ENCODE results near the gene GAS2L3. TPM values are rescaled to one million over a fixed set of nuclear protein-coding genes. Genes with fewer than 3 reads are reported as not detected.
"Not testable (repeated sequence)": the region's sequence is repeated elsewhere in the genome, so short reads cannot be mapped to it uniquely, and the experiment has no call there.

The GAS2L3 gene
- total and polyA plus RNA-seq, 4 experiments from 2014 or later, result 0.55 to 0.64 TPM; not detected in 2

DNA sequence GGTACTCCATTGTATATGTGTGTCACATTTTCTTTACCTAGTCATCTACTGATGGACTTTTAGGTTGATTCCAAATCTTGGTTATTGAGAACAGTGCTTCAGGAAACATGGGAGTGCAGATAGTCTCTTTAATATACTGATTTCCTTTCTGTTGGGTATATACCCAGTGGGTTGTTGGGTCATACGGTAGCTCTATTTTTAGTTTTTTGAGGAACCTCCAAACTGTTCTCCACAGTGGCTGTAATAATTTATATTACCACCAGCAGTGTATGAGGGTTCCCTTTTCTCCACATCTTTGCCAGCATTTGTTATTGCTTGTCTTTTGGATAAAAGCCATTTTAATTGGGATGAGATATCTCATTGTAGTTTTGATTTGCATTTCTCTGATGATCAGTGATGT is 29.5 kb downstream of the GAS2L3 start:
- H3K4me1 Mint-ChIP-seq; intact Hi-C loops (cut with micrococcal nuclease); H3K36me3 ChIP-seq (ENCODE audit: insufficient read depth, low read length); H3K27me3 Mint-ChIP-seq; H3K9me3 ChIP-seq (ENCODE audit: control insufficient read depth in 1 of 2, low read length in 2 of 2); H3K27ac ChIP-seq (ENCODE audit: low read depth, low read length); H3K27me3 ChIP-seq (ENCODE audit: insufficient read depth, low read length); H3K9me3 Mint-ChIP-seq; H3K4me1 ChIP-seq (ENCODE audit: insufficient read depth, low read length); H3K27ac Mint-ChIP-seq; H3K36me3 Mint-ChIP-seq; CTCF ChIA-PET (ENCODE audit: partially characterized antibody); H3K4me3 ChIP-seq (ENCODE audit: low read length in 2 of 2); POLR2A ChIA-PET (ENCODE audit: partially characterized antibody); H3K4me3 Mint-ChIP-seq; DNase-seq: not testable (repeated sequence)

- no peak overlapping the region for H3K4me3 ChIP-seq (ENCODE audit: low read length in 2 of 2)
- H3K36me3 ChIP-seq (ENCODE audit: insufficient read depth, low read length), result no peaks in the 10 kb centered on the region
- intact Hi-C loops (cut with micrococcal nuclease), result no loop called here
- no peaks in the 10 kb centered on the region for H3K27me3 ChIP-seq (ENCODE audit: insufficient read depth, low read length)
- Mint-ChIP-seq H3K9me3 (peaks cover 0 to 5% (median 2%) of the 10 kb centered on the region in 8 donors), H3K27me3 (peaks cover 0 to 2% of the 10 kb centered on the region in 2 donors), H3K4me3 (no peak overlapping the region), H3K27ac (no peak overlapping the region), H3K36me3 (no peaks in the 10 kb centered on the region), H3K4me1 (no peaks in the 10 kb centered on the region)
- no peaks in the 10 kb centered on the region for H3K4me1 ChIP-seq (ENCODE audit: insufficient read depth, low read length)
- no peaks in the 10 kb centered on the region for H3K9me3 ChIP-seq (ENCODE audit: control insufficient read depth in 1 of 2, low read length in 2 of 2)
- CTCF ChIA-PET (ENCODE audit: partially characterized antibody), result no interaction called here
- DNase-seq, result no peak
- H3K27ac ChIP-seq (ENCODE audit: low read depth, low read length), result no peak overlapping the region
- POLR2A ChIA-PET (ENCODE audit: partially characterized antibody), result no interaction called here
Observed at GRCh38 chr12:100608776-100609175, 35.3 kb downstream of the GAS2L3 start.

DNA sequence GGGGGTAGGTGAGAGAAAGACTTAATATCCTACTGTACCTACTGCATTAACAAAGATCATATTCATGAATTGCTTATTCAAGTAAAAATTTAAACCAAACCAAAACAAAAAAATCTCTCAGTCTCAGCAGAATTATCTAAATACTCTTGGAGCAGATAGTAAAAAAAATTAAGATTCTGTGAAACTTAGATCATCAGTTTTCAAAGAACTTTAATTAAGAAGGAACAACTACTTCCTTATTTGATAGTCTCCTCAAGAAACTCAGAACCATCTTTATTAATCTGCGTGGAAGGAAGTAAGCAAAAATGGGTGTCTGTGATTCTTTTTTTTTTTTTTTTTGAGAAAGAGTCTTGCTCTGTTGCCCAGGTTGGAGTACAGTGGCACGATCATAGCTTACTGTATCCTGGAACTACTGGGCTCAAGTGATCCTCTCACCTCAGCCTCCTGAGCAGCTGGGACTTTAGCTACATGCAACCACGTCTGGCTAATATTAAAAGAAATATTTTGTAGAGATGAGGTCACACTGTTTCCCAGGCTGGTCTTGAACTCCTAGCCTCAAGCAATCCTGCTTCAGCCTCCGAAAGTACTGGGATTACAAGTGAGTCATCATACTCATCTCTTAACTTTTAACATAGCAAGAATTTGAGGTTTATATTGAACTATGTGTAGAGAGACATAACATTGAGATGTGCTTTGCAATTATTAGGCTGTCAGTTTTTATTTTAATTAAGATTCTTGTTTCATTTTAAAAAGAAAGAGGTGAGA is 37.4 kb downstream of the GAS2L3 start:
- Histone ChIP-seq H3K27me3 (ENCODE audit: insufficient read depth, low read length) (no peaks in the 10 kb centered on the region), H3K36me3 (ENCODE audit: insufficient read depth, low read length) (no peaks in the 10 kb centered on the region), H3K4me3 (ENCODE audit: low read length in 2 of 2) (no peak overlapping the region), H3K27ac (ENCODE audit: low read depth, low read length) (no peak overlapping the region), H3K9me3 (ENCODE audit: control insufficient read depth in 1 of 2, low read length in 2 of 2) (no peaks in the 10 kb centered on the region), H3K4me1 (ENCODE audit: insufficient read depth, low read length) (no peaks in the 10 kb centered on the region)
- H3K4me1 Mint-ChIP-seq, result no peaks in the 10 kb centered on the region
- peaks cover 0 to 5% (median 0%) of the 10 kb centered on the region in 8 donors for H3K9me3 Mint-ChIP-seq
- H3K4me3 Mint-ChIP-seq, result no peak overlapping the region
- no peaks in the 10 kb centered on the region for H3K36me3 Mint-ChIP-seq
- POLR2A ChIA-PET (ENCODE audit: partially characterized antibody), result no interaction called here
- H3K27ac Mint-ChIP-seq, result no peak overlapping the region
- CTCF ChIA-PET (ENCODE audit: partially characterized antibody), result no interaction called here
- H3K27me3 Mint-ChIP-seq, result peaks cover 0 to 2% of the 10 kb centered on the region in 2 donors
- intact Hi-C loops (cut with micrococcal nuclease), result no loop called here
- no peak for DNase-seq

DNA sequence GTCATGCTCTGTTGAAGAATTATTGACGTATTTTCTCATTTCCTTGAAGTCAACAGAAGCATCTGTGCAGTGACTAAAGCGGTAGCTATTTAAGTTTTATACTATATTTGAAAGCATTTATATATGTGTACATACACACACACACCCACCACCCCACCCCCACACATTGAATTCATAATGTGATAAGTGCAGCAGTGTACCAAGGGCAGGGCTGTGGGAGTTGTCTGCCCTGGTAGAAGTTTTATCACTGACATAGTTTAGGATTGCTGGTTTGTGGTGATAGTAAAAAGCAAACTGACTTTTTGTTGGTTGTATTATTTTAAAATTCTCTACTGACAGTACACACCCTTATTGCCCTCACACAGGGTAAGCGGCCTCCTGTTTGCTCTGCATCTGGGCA is 39.1 kb downstream of the GAS2L3 start:
- peaks cover 0 to 2% of the 10 kb centered on the region in 2 donors for H3K27me3 Mint-ChIP-seq
- intact Hi-C loops (cut with micrococcal nuclease), result no loop called here
- no peak overlapping the region for H3K27ac ChIP-seq (ENCODE audit: low read depth, low read length)
- H3K36me3 ChIP-seq (ENCODE audit: insufficient read depth, low read length), result no peaks in the 10 kb centered on the region
- H3K4me3 ChIP-seq (ENCODE audit: low read length in 2 of 2), result no peak overlapping the region
- no peak for DNase-seq
- no peaks in the 10 kb centered on the region for H3K36me3 Mint-ChIP-seq
- H3K4me1 Mint-ChIP-seq, result no peaks in the 10 kb centered on the region
- H3K27me3 ChIP-seq (ENCODE audit: insufficient read depth, low read length), result no peaks in the 10 kb centered on the region
- ChIA-PET CTCF (ENCODE audit: partially characterized antibody) (no interaction called here), POLR2A (ENCODE audit: partially characterized antibody) (no interaction called here)
- H3K4me1 ChIP-seq (ENCODE audit: insufficient read depth, low read length), result no peaks in the 10 kb centered on the region
- no peaks in the 10 kb centered on the region for H3K9me3 ChIP-seq (ENCODE audit: control insufficient read depth in 1 of 2, low read length in 2 of 2)
- no peak overlapping the region for H3K27ac Mint-ChIP-seq
- H3K9me3 Mint-ChIP-seq, result peaks cover 0 to 4% (median 0%) of the 10 kb centered on the region in 8 donors
- H3K4me3 Mint-ChIP-seq, result no peak overlapping the region

DNA sequence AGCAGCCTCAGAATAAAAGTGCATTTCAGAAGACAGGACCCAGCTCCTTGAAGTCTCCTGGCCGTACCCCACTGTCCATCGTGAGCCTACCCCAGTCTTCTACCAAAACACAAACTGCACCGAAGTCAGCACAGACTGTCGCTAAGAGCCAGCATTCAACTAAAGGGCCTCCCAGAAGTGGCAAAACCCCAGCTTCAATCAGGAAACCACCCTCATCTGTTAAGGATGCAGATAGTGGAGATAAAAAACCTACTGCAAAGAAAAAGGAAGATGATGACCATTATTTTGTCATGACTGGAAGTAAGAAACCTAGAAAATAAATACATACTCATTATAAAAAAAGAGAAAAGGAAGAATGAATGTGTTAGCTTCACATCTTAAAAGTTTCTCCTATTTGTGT is 51.1 kb downstream of the GAS2L3 start:
- H3K4me3 Mint-ChIP-seq, result no peak overlapping the region
- ChIA-PET CTCF (ENCODE audit: partially characterized antibody) (no interaction called here), POLR2A (ENCODE audit: partially characterized antibody) (no interaction called here)
- no peak overlapping the region for H3K27ac Mint-ChIP-seq
- no peaks in the 10 kb centered on the region for H3K9me3 Mint-ChIP-seq
- no peaks in the 10 kb centered on the region for H3K4me1 Mint-ChIP-seq
- no peaks in the 10 kb centered on the region for H3K36me3 ChIP-seq (ENCODE audit: insufficient read depth, low read length)
- no peak overlapping the region for H3K27ac ChIP-seq (ENCODE audit: low read depth, low read length)
- DNase-seq, result no peak
- H3K4me3 ChIP-seq (ENCODE audit: low read length in 2 of 2), result no peak overlapping the region
- no peaks in the 10 kb centered on the region for H3K36me3 Mint-ChIP-seq
- intact Hi-C loops (cut with micrococcal nuclease), result no loop called here
- no peaks in the 10 kb centered on the region for H3K27me3 ChIP-seq (ENCODE audit: insufficient read depth, low read length)
- no peaks in the 10 kb centered on the region for H3K9me3 ChIP-seq (ENCODE audit: control insufficient read depth in 1 of 2, low read length in 2 of 2)
- peaks cover 0 to 1% of the 10 kb centered on the region in 2 donors for H3K27me3 Mint-ChIP-seq
- no peaks in the 10 kb centered on the region for H3K4me1 ChIP-seq (ENCODE audit: insufficient read depth, low read length)

DNA sequence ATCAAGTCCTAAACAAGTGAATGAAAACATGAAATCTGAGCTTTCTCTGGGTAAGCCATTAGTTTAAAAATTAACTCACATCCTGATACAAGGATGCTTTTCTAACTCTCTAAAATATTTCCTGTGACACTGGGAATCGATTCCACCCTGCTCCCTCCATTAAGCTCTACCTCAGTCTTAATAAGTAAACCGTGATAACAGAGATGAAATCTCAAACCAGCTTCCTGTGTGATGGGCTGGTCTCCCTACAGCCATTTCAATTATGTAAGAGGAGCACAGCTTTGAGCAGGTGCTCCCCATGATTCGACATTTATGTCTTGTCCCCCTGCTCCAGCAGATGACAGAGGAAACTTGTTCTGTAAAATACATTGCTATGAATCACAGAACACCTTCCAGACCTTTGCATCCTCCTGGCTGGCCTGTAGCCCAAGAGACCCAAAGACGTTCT is 59.0 kb downstream of the GAS2L3 start:
- CTCF ChIA-PET (ENCODE audit: partially characterized antibody), result interaction anchor here (1.1 kb wide), 1 partner anchor 23 kb away, joined by 3 read pairs; no protein-coding TSS in a partner anchor
- no peak for DNase-seq
- Mint-ChIP-seq H3K27me3 (peaks cover 2 to 4% of the 10 kb centered on the region in 2 donors), H3K4me1 (no peaks in the 10 kb centered on the region), H3K27ac (no peak overlapping the region), H3K36me3 (no peaks in the 10 kb centered on the region), H3K4me3 (no peak overlapping the region), H3K9me3 (peaks cover 0 to 7% (median 0%) of the 10 kb centered on the region in 8 donors)
- Histone ChIP-seq H3K36me3 (ENCODE audit: insufficient read depth, low read length) (no peaks in the 10 kb centered on the region), H3K4me3 (ENCODE audit: low read length in 2 of 2) (no peak overlapping the region), H3K27ac (ENCODE audit: low read depth, low read length) (no peak overlapping the region), H3K27me3 (ENCODE audit: insufficient read depth, low read length) (no peaks in the 10 kb centered on the region), H3K9me3 (ENCODE audit: control insufficient read depth in 1 of 2, low read length in 2 of 2) (no peaks in the 10 kb centered on the region), H3K4me1 (ENCODE audit: insufficient read depth, low read length) (no peaks in the 10 kb centered on the region)
- intact Hi-C loops (cut with micrococcal nuclease), result no loop called here
- POLR2A ChIA-PET (ENCODE audit: partially characterized antibody), result no interaction called here

DNA sequence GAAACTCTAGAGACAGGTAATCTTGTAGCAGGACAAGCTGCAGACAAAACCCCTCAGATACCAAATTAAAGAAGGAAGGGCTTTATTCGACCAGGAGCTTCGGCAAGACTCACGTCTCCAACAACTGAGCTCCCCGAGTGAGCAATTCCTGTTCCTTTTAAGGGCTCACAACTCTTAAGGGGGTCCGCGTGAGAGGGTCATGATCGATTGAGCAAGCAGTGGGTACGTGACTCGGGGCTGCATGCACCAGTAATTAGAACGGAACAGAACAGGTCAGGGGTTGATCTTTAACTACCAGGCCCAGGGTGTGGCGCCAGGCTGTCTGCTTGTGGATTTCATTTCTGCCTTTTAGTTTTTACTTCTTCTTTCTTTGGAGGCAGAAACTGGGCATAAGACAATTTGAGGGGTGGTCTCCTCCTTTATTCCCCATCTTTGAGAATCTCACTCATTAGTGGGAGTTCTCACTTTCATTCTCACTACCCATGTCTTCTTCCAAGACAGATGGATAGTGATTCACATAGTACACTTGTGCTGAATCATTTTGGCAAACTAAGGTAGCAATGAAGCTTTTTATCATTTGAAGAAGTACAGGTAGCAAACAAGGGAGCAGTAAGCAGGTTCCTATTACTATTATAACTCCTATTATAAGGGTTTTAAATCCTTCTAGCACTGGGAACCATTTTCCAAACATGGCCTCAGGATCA is 59.8 kb downstream of the GAS2L3 start:
- H3K4me3 ChIP-seq (ENCODE audit: low read length in 2 of 2); H3K27ac Mint-ChIP-seq; POLR2A ChIA-PET (ENCODE audit: partially characterized antibody); H3K27me3 Mint-ChIP-seq; DNase-seq; H3K4me1 ChIP-seq (ENCODE audit: insufficient read depth, low read length); H3K9me3 ChIP-seq (ENCODE audit: control insufficient read depth in 1 of 2, low read length in 2 of 2); H3K4me1 Mint-ChIP-seq; H3K27me3 ChIP-seq (ENCODE audit: insufficient read depth, low read length); intact Hi-C loops (cut with micrococcal nuclease); H3K36me3 ChIP-seq (ENCODE audit: insufficient read depth, low read length); H3K27ac ChIP-seq (ENCODE audit: low read depth, low read length); H3K4me3 Mint-ChIP-seq; H3K36me3 Mint-ChIP-seq; CTCF ChIA-PET (ENCODE audit: partially characterized antibody): not testable (repeated sequence)
- H3K9me3 Mint-ChIP-seq, result peaks cover 0 to 11% (median 0%) of the 10 kb centered on the region in 8 donors
